HG02571 (cell line): ENCODE data around the gene PTPRD.

Source experiments
- ATAC-seq: cut with Tn5 transposase; IDR thresholded peaks from one replicate; pipeline ENCODE4 v1.9.1; 2021; ENCODE audit warnings: mild to moderate bottlenecking, moderate library complexity; ENCODE audit not compliant: unreplicated experiment

The PTPRD gene

GRCh38 chr9:8265281-8265680 is 2347.5 kb downstream of the PTPRD start:
- ATAC-seq, result no peak
